GM12878 (cell line): Measurements from ENCODE around the gene PMM2.
"Not testable (repeated sequence)": the region's sequence is repeated elsewhere in the genome, so short reads cannot be mapped to it uniquely, and the experiment has no call there.

Experiments used
- ETV6 ChIP-seq, 2 experiments: fragments of 450-650 bp in 1 of 2; IDR thresholded peaks in 1 of 2; conservative IDR thresholded peaks in 1 of 2; 2 replicates each; pipeline ENCODE4 v1.6.1; 2014; ENCODE audit warnings: antibody characterized with exemption in 1 of 2, borderline replicate concordance in 1 of 2, low read depth in 1 of 2, mild to moderate bottlenecking in 1 of 2, moderate library complexity in 1 of 2
- MEF2B ChIP-seq: fragments of 450-650 bp; IDR thresholded peaks from 2 replicates; pipeline ENCODE4 v1.6.1; 2018; ENCODE audit warnings: mild to moderate bottlenecking, moderate library complexity; ENCODE audit not compliant: partially characterized antibody, poor library complexity, severe bottlenecking
- POLR2A ChIP-seq: IDR thresholded peaks from 2 replicates; pipeline ENCODE4 v1.6.1; 2011; ENCODE audit warnings: low read depth, mild to moderate bottlenecking, low read length
- STAT1 ChIP-seq: fragments of 450-650 bp; conservative IDR thresholded peaks from 2 replicates; pipeline ENCODE4 v1.6.1; 2014; ENCODE audit warnings: antibody characterized with exemption, mild to moderate bottlenecking
- TARDBP ChIP-seq: IDR thresholded peaks from 2 replicates; pipeline ENCODE4 v1.6.1; 2016; ENCODE audit warnings: borderline replicate concordance
- TF ChIP-seq, protein P1 (sequence below), 3 experiments: IDR thresholded peaks in 2 of 3; conservative IDR thresholded peaks in 1 of 3; 2 replicates each; pipeline ENCODE4 v1.5.1; 2011; ENCODE audit warnings: low read depth in 3 of 3, low read length in 3 of 3, mild to moderate bottlenecking in 3 of 3, control low read depth in 2 of 3, moderate library complexity in 2 of 3, inconsistent platforms in 1 of 3, mixed read lengths in 1 of 3; ENCODE audit not compliant: control insufficient read depth in 2 of 3, insufficient read depth in 1 of 3; ENCODE audit errors: extremely low read depth in 1 of 3
- TF ChIP-seq, protein P2 (sequence below): IDR thresholded peaks from 2 replicates; pipeline ENCODE4 v1.6.1; 2011; ENCODE audit warnings: low read depth, mild to moderate bottlenecking, low read length, moderate library complexity, borderline replicate concordance; ENCODE audit errors: extremely low read depth
- TF ChIP-seq, protein P3 (sequence below): fragments of 450-650 bp; IDR thresholded peaks from 2 replicates; pipeline ENCODE4 v1.6.1; 2016; ENCODE audit warnings: mild to moderate bottlenecking, moderate library complexity, borderline replicate concordance

DNA sequence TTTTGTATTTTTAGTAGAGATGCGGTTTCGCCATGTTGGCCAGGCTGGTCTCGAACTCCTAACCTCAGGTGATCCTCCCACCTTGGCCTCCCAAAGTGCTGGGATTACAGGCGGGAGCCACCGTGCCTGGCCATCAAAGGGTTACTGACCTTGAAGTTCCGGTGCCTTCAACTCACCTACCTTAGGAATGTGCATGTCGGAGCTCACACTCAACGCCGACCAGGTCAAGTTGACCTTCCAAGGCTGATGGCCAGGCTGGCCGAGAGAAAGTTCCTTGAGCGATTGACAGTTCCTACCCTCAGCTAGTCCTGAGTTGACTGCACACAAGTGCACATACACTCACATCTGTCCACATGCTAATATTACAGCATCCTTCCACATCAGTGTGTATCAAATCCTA lies 11.3 kb upstream of the PMM2 start:
- TF ChIP-seq ETV6 (conservative IDR thresholded peaks at IDR 0.05 in 1 of 2, IDR thresholded peaks at IDR 0.05 in 1 of 2; ENCODE audit: borderline replicate concordance in 1 of 2, low read depth in 1 of 2); STAT1; POLR2A; TARDBP; MEF2B: not testable (repeated sequence)
- TF ChIP-seq, protein P1, sequence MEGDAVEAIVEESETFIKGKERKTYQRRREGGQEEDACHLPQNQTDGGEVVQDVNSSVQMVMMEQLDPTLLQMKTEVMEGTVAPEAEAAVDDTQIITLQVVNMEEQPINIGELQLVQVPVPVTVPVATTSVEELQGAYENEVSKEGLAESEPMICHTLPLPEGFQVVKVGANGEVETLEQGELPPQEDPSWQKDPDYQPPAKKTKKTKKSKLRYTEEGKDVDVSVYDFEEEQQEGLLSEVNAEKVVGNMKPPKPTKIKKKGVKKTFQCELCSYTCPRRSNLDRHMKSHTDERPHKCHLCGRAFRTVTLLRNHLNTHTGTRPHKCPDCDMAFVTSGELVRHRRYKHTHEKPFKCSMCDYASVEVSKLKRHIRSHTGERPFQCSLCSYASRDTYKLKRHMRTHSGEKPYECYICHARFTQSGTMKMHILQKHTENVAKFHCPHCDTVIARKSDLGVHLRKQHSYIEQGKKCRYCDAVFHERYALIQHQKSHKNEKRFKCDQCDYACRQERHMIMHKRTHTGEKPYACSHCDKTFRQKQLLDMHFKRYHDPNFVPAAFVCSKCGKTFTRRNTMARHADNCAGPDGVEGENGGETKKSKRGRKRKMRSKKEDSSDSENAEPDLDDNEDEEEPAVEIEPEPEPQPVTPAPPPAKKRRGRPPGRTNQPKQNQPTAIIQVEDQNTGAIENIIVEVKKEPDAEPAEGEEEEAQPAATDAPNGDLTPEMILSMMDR (IDR thresholded peaks at IDR 0.05 in 2 of 3, conservative IDR thresholded peaks at IDR 0.05 in 1 of 3; ENCODE audit: control insufficient read depth in 2 of 3, extremely low read depth in 1 of 3, insufficient read depth in 1 of 3, low read depth in 3 of 3, low read length in 3 of 3): not testable (repeated sequence)
- TF ChIP-seq, protein P2, sequence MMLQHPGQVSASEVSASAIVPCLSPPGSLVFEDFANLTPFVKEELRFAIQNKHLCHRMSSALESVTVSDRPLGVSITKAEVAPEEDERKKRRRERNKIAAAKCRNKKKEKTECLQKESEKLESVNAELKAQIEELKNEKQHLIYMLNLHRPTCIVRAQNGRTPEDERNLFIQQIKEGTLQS: not testable (repeated sequence)
- TF ChIP-seq, protein P3, sequence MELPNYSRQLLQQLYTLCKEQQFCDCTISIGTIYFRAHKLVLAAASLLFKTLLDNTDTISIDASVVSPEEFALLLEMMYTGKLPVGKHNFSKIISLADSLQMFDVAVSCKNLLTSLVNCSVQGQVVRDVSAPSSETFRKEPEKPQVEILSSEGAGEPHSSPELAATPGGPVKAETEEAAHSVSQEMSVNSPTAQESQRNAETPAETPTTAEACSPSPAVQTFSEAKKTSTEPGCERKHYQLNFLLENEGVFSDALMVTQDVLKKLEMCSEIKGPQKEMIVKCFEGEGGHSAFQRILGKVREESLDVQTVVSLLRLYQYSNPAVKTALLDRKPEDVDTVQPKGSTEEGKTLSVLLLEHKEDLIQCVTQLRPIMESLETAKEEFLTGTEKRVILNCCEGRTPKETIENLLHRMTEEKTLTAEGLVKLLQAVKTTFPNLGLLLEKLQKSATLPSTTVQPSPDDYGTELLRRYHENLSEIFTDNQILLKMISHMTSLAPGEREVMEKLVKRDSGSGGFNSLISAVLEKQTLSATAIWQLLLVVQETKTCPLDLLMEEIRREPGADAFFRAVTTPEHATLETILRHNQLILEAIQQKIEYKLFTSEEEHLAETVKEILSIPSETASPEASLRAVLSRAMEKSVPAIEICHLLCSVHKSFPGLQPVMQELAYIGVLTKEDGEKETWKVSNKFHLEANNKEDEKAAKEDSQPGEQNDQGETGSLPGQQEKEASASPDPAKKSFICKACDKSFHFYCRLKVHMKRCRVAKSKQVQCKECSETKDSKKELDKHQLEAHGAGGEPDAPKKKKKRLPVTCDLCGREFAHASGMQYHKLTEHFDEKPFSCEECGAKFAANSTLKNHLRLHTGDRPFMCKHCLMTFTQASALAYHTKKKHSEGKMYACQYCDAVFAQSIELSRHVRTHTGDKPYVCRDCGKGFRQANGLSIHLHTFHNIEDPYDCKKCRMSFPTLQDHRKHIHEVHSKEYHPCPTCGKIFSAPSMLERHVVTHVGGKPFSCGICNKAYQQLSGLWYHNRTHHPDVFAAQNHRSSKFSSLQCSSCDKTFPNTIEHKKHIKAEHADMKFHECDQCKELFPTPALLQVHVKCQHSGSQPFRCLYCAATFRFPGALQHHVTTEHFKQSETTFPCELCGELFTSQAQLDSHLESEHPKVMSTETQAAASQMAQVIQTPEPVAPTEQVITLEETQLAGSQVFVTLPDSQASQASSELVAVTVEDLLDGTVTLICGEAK: not testable (repeated sequence)
